ENCODE results near the gene LRP3. TPM values are rescaled to one million over a fixed set of nuclear protein-coding genes. Genes with fewer than 3 reads are reported as not detected.

LRP3 gene
- total and polyA plus RNA-seq, 9 donors: 18.0 to 31.1 (median 22.5) TPM

- H3K36me3 ChIP-seq (ENCODE audit: control insufficient read depth, insufficient read depth, low read length): peaks cover 59% of the 10 kb centered on the region
- H3K4me3 ChIP-seq (ENCODE audit: low read length): no peak overlapping the region
- H3K27ac ChIP-seq (ENCODE audit: low read length): no peak overlapping the region
- H3K9me3 ChIP-seq (replicated peaks; ENCODE audit: control insufficient read depth, low read depth, low read length): no peaks in the 10 kb centered on the region
- 91% methylated on average over 5 of the region's 6 CpGs for WGBS (ENCODE audit: insufficient coverage)
- peaks cover 3% of the 10 kb centered on the region for H3K4me1 ChIP-seq (ENCODE audit: control insufficient read depth, insufficient read depth, low read length)
- no peaks in the 10 kb centered on the region for H3K27me3 ChIP-seq (ENCODE audit: control insufficient read depth, insufficient read depth, low read length)
- DNase-seq: no peak
These were observed 7.3 kb downstream of the LRP3 start for GRCh38 chr19:33201473-33201872.

DNA sequence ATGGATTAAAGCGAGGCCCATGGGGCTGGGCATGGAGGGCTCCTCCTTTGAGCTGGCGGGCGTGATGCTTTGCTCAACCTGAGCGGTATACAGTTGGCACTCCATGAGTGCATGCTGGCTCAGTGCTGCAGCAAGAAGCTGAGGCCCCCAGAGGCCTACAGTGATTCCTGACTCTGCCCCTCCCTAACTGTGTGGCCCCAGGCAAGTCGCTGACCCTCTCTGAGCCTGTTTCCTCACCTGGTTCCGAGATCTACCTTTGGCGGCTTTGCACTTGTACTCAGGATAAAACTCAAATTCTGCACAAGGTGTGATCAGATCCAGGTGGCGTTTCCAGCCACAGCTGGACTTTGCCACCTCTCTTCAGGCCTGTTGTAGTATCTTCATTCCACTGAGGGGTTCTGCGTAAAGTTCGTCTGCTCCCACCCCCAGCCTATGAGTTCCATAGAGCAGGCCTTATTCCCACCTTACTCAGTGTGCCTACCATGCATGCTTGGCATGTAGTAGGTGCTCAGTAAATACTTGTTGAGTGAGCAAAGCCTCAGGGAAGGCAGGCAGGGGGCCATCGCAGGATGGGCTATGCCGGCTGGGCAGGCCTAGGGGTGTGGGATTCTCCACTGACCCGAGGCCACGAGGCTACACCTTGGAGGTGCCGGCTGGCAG lies 7.9 kb downstream of the LRP3 start:
- no peak for DNase-seq
- 93% methylated on average over 13 of the region's 15 CpGs for WGBS (ENCODE audit: insufficient coverage)
- Histone ChIP-seq H3K4me3 (ENCODE audit: low read length) (no peak overlapping the region), H3K27ac (ENCODE audit: low read length) (no peak overlapping the region), H3K4me1 (ENCODE audit: control insufficient read depth, insufficient read depth, low read length) (peaks cover 3% of the 10 kb centered on the region), H3K9me3 (replicated peaks; ENCODE audit: control insufficient read depth, low read depth, low read length) (no peaks in the 10 kb centered on the region), H3K36me3 (ENCODE audit: control insufficient read depth, insufficient read depth, low read length) (peaks cover 57% of the 10 kb centered on the region), H3K27me3 (ENCODE audit: control insufficient read depth, insufficient read depth, low read length) (no peaks in the 10 kb centered on the region)

GRCh38 chr19:33202546-33203507 lies 8.7 kb downstream of the LRP3 start:
- no peak overlapping the region for H3K4me3 ChIP-seq (ENCODE audit: low read length)
- peaks cover 9% of the 10 kb centered on the region for H3K4me1 ChIP-seq (ENCODE audit: control insufficient read depth, insufficient read depth, low read length)
- no peaks in the 10 kb centered on the region for H3K9me3 ChIP-seq (replicated peaks; ENCODE audit: control insufficient read depth, low read depth, low read length)
- peaks cover 59% of the 10 kb centered on the region for H3K36me3 ChIP-seq (ENCODE audit: control insufficient read depth, insufficient read depth, low read length)
- DNase-seq: no peak
- H3K27me3 ChIP-seq (ENCODE audit: control insufficient read depth, insufficient read depth, low read length): no peaks in the 10 kb centered on the region
- no peak overlapping the region for H3K27ac ChIP-seq (ENCODE audit: low read length)
- WGBS (ENCODE audit: insufficient coverage): 88% methylated on average over 23 of the region's 27 CpGs

GRCh38 chr19:33203529-33203928 lies 9.4 kb downstream of the LRP3 start:
- no peaks in the 10 kb centered on the region for H3K27me3 ChIP-seq (ENCODE audit: control insufficient read depth, insufficient read depth, low read length)
- no peaks in the 10 kb centered on the region for H3K9me3 ChIP-seq (replicated peaks; ENCODE audit: control insufficient read depth, low read depth, low read length)
- 38% methylated on average over 6 of the region's 6 CpGs for WGBS (ENCODE audit: insufficient coverage)
- no peak overlapping the region for H3K4me3 ChIP-seq (ENCODE audit: low read length)
- peaks cover 56% of the 10 kb centered on the region for H3K36me3 ChIP-seq (ENCODE audit: control insufficient read depth, insufficient read depth, low read length)
- H3K4me1 ChIP-seq (ENCODE audit: control insufficient read depth, insufficient read depth, low read length): peaks cover 11% of the 10 kb centered on the region
- no peak for DNase-seq
- H3K27ac ChIP-seq (ENCODE audit: low read length): no peak overlapping the region

DNA sequence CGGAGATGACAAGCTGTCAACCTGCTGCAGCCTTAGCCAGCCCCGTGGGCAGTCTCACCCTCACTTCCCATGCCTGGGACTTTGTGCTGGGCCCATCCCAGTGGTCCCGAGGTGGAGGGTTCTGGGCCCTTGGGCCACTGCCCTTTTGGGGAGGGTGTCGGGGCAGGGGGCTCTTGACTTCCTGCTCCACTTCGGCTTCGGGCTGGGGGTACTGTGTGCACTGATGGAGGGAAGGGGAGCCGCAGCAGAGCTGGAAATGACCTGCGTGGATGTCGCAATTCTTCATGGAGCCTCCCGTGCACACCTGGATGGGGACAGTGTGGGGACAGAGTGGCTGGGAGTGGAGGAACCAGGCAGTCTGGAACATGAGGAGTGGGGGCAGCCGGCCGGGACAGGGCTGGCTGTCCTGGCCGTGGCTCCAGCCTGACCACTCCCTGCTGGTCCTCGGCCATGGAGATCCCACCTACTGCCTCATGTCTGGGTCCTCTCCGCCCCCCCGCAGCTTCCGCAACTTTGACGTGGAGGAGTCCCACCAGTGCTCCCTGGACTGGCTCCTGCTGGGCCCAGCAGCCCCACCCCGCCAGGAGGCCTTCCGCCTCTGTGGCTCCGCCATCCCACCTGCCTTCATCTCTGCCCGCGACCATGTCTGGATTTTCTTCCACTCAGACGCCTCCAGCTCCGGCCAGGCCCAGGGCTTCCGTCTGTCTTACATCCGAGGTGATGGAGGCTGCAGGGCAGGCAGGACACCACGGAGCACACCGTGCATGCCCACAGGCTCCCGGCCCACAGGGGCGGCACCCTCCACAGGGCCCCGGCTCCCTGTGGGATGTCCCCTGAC lies 10.2 kb downstream of the LRP3 start:
- no peaks in the 10 kb centered on the region for H3K9me3 ChIP-seq (replicated peaks; ENCODE audit: control insufficient read depth, low read depth, low read length)
- H3K4me1 ChIP-seq (ENCODE audit: control insufficient read depth, insufficient read depth, low read length): peaks cover 17% of the 10 kb centered on the region
- peaks cover 48% of the 10 kb centered on the region for H3K36me3 ChIP-seq (ENCODE audit: control insufficient read depth, insufficient read depth, low read length)
- no peak overlapping the region for H3K4me3 ChIP-seq (ENCODE audit: low read length)
- WGBS (ENCODE audit: insufficient coverage): 85% methylated on average over 29 of the region's 32 CpGs
- H3K27me3 ChIP-seq (ENCODE audit: control insufficient read depth, insufficient read depth, low read length): no peaks in the 10 kb centered on the region
- no peak for DNase-seq
- H3K27ac ChIP-seq (ENCODE audit: low read length): no peak overlapping the region

- WGBS (ENCODE audit: insufficient coverage): 92% methylated on average over 24 of the region's 27 CpGs
- DNase-seq: no peak
- H3K36me3 ChIP-seq (ENCODE audit: control insufficient read depth, insufficient read depth, low read length): peaks cover 46% of the 10 kb centered on the region
- H3K27me3 ChIP-seq (ENCODE audit: control insufficient read depth, insufficient read depth, low read length): no peaks in the 10 kb centered on the region
- peaks cover 23% of the 10 kb centered on the region for H3K4me1 ChIP-seq (ENCODE audit: control insufficient read depth, insufficient read depth, low read length)
- H3K9me3 ChIP-seq (replicated peaks; ENCODE audit: control insufficient read depth, low read depth, low read length): no peaks in the 10 kb centered on the region
- no peak overlapping the region for H3K4me3 ChIP-seq (ENCODE audit: low read length)
- H3K27ac ChIP-seq (ENCODE audit: low read length): no peak overlapping the region
These were observed 11.0 kb downstream of the LRP3 start for GRCh38 chr19:33205110-33205509.

- Histone ChIP-seq H3K4me1 (ENCODE audit: control insufficient read depth, insufficient read depth, low read length) (peaks cover 26% of the 10 kb centered on the region), H3K9me3 (replicated peaks; ENCODE audit: control insufficient read depth, low read depth, low read length) (no peaks in the 10 kb centered on the region), H3K27me3 (ENCODE audit: control insufficient read depth, insufficient read depth, low read length) (no peaks in the 10 kb centered on the region), H3K4me3 (ENCODE audit: low read length) (no peak overlapping the region), H3K36me3 (ENCODE audit: control insufficient read depth, insufficient read depth, low read length) (peaks cover 46% of the 10 kb centered on the region), H3K27ac (ENCODE audit: low read length) (no peak overlapping the region)
- no peak for DNase-seq
- WGBS (ENCODE audit: insufficient coverage): 92% methylated on average over 64 of the region's 64 CpGs
These were observed 11.6 kb downstream of the LRP3 start for GRCh38 chr19:33205531-33206260.

DNA sequence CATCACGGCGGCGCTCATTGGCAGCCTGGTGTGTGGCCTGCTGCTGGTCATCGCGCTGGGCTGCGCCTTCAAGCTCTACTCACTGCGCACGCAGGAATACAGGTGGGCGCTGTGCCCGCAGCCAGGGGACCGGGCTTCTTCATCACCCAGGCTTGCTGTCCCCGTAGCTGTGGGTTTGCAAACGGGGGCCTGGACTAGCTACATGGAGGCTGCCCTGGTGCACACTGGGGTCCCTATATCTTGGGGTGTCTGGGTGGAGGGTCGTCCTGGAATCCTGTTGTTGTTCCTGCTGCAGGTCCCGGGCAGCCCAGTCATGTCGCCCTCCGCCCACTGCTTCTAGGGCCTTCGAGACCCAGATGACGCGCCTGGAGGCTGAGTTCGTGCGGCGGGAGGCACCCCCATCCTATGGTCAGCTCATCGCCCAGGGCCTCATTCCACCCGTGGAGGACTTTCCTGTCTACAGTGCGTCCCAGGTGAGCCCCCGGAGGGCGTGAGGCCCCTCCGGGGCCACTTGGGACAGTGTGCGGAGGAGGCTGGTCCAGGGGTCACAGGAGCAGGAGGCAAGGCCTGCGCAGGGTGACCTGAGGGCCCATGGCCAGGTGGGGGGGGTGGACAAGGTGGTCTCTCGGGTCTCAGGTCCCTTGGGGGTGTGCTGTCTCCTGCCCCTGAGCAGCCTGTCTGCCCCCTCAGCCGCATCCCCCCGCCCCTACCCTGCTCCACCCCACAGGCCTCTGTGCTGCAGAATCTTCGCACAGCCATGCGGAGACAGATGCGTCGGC lies 12.3 kb downstream of the LRP3 start:
- Histone ChIP-seq H3K27ac (ENCODE audit: low read length) (no peak overlapping the region), H3K9me3 (replicated peaks; ENCODE audit: control insufficient read depth, low read depth, low read length) (no peaks in the 10 kb centered on the region), H3K4me1 (ENCODE audit: control insufficient read depth, insufficient read depth, low read length) (peaks cover 34% of the 10 kb centered on the region), H3K27me3 (ENCODE audit: control insufficient read depth, insufficient read depth, low read length) (no peaks in the 10 kb centered on the region), H3K36me3 (ENCODE audit: control insufficient read depth, insufficient read depth, low read length) (peaks cover 46% of the 10 kb centered on the region), H3K4me3 (ENCODE audit: low read length) (no peak overlapping the region)
- no peak for DNase-seq
- WGBS (ENCODE audit: insufficient coverage): 90% methylated on average over 33 of the region's 38 CpGs

- peaks cover 38% of the 10 kb centered on the region for H3K4me1 ChIP-seq (ENCODE audit: control insufficient read depth, insufficient read depth, low read length)
- H3K36me3 ChIP-seq (ENCODE audit: control insufficient read depth, insufficient read depth, low read length): peaks cover 45% of the 10 kb centered on the region
- no peak overlapping the region for H3K4me3 ChIP-seq (ENCODE audit: low read length)
- H3K9me3 ChIP-seq (replicated peaks; ENCODE audit: control insufficient read depth, low read depth, low read length): no peaks in the 10 kb centered on the region
- no peak for DNase-seq
- H3K27ac ChIP-seq (ENCODE audit: low read length): no peak overlapping the region
- H3K27me3 ChIP-seq (ENCODE audit: control insufficient read depth, insufficient read depth, low read length): no peaks in the 10 kb centered on the region
- 81% methylated on average over 37 of the region's 38 CpGs for WGBS (ENCODE audit: insufficient coverage)
These were observed 13.0 kb downstream of the LRP3 start for GRCh38 chr19:33207040-33207620.
